GM12891 (cell line): ENCODE data around the gene RRP15.

Experiments used
- PAX5 ChIP-seq: IDR thresholded peaks from 2 replicates; pipeline ENCODE4 v1.6.1; 2011; ENCODE audit warnings: low read length, moderate library complexity, mild to moderate bottlenecking; ENCODE audit not compliant: insufficient read depth, severe bottlenecking
- POLR2A ChIP-seq: IDR thresholded peaks from 2 replicates; pipeline ENCODE4 v1.6.1; 2011; ENCODE audit warnings: low read depth, low read length, control low read depth
- POLR2AphosphoS5 ChIP-seq: IDR thresholded peaks from 2 replicates; pipeline ENCODE4 v1.6.1; 2011; ENCODE audit warnings: low read depth, low read length, control low read depth
- TAF1 ChIP-seq: IDR thresholded peaks from 2 replicates; pipeline ENCODE4 v1.6.1; 2011; ENCODE audit warnings: low read depth, low read length, control low read depth

GRCh38 chr1:218296162-218296561 lies 11.1 kb downstream of the RRP15 start:
- TF ChIP-seq POLR2AphosphoS5 (no peak), TAF1 (no peak), POLR2A (no peak), PAX5 (no peak)
